GM18499 (cell line): ENCODE results near the gene PNPLA5.
"Not testable (repeated sequence)": the region's sequence is repeated elsewhere in the genome, so short reads cannot be mapped to it uniquely, and the experiment has no call there.

ENCODE experiments used
- ATAC-seq: cut with Tn5 transposase; IDR thresholded peaks from one replicate; pipeline ENCODE4 v1.9.1; 2021; ENCODE audit warnings: moderate number of reproducible peaks; ENCODE audit not compliant: insufficient read depth, unreplicated experiment

The PNPLA5 gene

GRCh38 chr22:43883012-43883661 lies 8.7 kb downstream of the PNPLA5 start:
- ATAC-seq: no peak

GRCh38 chr22:43882122-43882767 lies 9.6 kb downstream of the PNPLA5 start:
- no peak for ATAC-seq

- no peak for ATAC-seq
Observed at GRCh38 chr22:43881091-43882061, 10.4 kb downstream of the PNPLA5 start.

- no peak for ATAC-seq
Observed at GRCh38 chr22:43880541-43880991, 11.2 kb downstream of the PNPLA5 start.

DNA sequence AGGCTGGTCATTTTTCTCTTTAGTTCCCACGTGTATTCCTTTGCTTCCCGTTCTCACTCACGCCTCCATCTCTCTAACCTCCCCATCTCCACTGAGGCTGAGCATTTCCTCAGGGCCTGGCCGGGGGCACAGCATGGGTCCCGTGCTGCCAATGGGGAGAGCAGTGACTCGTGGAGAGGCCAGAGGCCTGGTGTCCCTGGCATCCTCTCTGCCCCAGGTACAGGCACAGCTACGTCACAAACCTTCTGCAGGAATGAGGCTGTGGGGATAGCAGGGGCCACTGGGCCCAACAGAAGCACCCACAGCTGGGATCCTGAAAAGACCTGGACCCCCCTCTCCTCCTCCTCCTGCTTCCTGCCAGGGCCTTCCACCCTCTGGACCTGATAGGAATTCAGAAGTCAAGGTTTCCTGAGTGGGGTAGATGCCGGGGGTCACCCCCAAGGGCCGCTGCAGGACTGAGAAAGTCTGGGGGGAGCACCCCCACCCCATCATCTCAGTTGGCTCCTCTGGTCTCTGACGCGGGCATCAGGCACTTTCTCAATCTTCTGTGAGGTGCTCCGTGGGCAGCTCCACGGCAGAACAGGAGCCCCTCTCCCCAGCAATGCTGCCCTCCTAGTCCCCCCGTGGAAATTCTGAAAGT lies 11.8 kb downstream of the PNPLA5 start:
- no peak for ATAC-seq

DNA sequence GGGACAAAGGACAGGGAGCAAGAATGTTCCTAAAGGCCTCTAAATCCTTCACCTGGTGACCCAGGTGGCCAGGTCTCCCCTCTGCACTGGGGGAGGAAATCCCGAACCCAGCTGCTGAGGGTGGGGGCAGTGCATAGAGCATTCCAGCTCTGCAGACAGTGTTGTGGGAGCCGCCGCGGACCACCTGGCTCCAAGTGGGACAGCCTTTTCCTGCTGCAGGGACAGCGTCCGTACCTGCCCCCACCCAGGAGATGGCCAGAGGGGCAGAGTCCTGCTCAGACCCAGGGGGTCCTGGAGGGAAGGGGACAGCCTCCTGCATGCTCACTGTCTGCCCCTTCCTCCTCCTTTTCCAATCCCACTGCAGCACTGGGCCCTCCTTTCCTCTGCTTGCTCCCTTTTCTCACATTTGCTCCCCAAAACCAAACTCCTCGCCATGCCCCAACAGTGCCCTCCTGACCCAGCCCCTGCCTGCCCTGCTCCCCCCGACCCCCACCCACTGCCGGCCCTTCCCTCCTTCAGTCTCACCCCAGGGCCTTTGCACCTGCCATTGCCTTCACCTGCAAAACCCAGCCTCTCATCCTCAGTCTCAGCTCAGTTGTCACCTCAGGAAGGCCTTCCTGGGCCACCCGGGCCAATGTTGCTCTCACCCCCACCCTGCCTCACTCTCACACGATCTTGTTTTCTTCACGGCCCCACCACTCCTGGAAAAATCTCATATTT lies 12.8 kb downstream of the PNPLA5 start:
- ATAC-seq: no peak

- ATAC-seq: no peak
Observed at GRCh38 chr22:43878079-43878795, 13.6 kb downstream of the PNPLA5 start.

DNA sequence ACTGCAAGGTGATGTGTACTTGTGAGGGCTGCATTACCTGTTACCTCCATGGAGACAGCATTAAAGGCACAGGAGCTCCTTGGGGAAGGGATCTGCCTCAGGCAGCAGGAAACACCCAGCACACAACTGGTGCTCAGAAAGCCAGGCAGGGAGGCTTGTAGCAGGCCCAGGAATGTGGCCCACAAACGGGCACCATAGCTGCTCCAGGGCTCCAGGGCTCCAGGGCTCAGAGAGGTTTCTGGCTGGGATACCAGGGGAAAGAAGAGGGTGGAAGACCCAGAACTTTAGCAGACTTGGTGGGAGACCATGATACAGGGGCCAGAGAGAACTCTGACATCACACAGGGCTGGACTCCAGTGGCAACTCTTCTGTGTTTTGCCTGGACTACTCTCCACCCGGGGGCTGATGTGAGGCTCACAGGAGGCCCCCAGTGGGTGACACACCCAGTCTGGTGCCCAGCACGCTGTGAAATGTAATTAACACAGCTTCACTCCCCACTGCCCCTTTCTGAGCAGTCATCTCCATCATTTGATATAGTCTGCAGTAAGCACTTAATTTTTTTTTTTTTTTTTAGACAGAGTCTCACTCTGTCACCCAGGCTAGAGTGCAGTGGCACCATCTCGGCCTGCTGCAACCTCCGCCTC lies 14.8 kb downstream of the PNPLA5 start:
- no peak for ATAC-seq

- no peak for ATAC-seq
Observed at GRCh38 chr22:43869799-43870198, 22.0 kb downstream of the PNPLA5 start.

- ATAC-seq: not testable (repeated sequence)
Observed at GRCh38 chr22:43869001-43869400, 22.8 kb downstream of the PNPLA5 start.

- ATAC-seq: no peak
Observed at GRCh38 chr22:43867839-43868635, 23.8 kb downstream of the PNPLA5 start.

- no peak for ATAC-seq
Observed at GRCh38 chr22:43862882-43863202, 29.0 kb downstream of the PNPLA5 start.

DNA sequence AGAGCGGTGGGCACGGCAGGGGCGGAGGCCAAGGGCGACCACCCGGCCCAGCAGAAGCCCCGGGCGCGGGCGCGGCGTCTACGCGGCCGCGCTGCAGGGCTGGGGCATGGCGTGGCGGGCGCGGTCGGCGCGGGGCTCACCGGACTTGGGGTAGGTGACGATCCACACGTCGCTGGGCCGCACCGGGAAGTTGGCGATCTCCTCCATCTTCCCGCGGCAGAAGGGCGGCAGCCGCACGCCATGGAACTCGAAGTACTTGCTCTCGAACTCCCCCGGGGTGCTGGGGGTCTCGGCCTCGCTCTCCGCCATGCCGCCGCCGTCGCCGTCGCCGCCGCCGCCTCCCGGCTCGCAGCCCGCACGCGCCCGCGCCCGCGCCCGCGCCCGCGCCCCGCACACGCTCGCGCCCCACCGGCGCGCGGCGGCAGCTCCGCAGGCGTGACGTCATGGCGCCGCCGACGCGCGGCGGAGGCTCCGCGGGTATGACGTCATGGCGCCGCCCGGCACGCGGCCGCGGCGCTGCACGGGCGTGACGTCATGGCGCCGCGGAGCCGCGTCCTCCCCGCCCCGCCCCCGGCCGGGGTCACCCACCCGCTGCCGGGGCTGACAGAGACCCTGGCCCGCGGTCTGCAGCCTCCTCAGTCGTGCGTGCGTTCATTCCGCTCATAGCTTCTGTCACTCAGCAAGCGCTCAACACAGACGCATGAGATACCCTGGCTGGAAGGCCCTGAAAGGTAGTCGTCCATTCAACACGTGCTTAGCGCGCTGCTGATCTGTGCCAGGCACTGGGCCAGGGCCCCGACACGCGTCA lies 29.5 kb downstream of the PNPLA5 start, which contains the start of gene SULT4A1:
TSS of gene SULT4A1 (minus strand) at position 440 of the 808 bp plus-strand sequence. CDS start at position 309, 131 bp downstream.
- ATAC-seq: no peak

GRCh38 chr22:43861529-43861928 lies 30.3 kb downstream of the PNPLA5 start:
- no peak for ATAC-seq

- ATAC-seq: no peak
Observed at GRCh38 chr22:43860831-43861230, 31.0 kb downstream of the PNPLA5 start.

DNA sequence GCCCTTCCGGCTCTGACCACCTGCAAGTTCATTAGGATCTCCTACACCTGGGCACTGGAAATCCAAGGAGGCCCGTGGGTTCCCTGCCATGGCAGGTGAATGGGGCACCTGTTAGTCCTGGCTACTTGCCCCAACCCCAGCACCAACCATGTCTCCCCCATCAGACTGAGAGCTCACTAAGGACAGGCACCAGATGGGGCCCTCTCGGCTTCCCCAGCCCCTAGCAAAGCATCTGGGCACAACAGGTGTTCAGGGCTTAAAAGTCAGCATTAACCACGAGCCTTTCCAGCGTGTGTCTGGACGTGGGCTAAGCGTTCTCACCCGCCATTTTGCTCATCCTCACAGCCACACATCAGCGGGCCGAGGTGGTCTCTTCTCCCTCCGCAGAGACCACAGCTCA lies 31.7 kb downstream of the PNPLA5 start:
- no peak for ATAC-seq

DNA sequence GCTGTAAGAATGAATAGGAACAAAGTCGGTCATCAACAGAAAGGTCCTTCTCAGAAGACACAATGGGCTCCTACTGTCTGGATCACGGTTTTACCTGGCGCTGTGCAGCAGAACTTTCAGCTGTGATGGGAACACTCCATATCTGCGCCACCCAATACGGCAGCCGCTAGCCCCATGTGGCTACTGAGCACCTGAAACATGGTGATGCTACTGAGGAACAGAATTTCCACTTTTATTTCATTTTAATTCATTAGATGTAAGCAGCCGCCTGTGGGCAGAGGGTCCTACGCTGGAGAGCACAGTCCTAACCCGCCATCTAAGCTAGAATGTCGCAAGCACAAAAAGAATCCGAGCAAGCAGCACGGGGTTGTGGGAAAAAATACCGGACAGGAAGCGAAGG lies 32.2 kb downstream of the PNPLA5 start:
- ATAC-seq: no peak
